Measurements from ENCODE around the gene SMPD2. TPM values are rescaled to one million over a fixed set of nuclear protein-coding genes. Genes with fewer than 3 reads are reported as not detected.

SMPD2 gene
- total and polyA plus RNA-seq, 2 donors (not counting 3 experiments of a cell fraction or from before 2014, with no cell fraction given), result 6.9 to 10.0 TPM

DNA sequence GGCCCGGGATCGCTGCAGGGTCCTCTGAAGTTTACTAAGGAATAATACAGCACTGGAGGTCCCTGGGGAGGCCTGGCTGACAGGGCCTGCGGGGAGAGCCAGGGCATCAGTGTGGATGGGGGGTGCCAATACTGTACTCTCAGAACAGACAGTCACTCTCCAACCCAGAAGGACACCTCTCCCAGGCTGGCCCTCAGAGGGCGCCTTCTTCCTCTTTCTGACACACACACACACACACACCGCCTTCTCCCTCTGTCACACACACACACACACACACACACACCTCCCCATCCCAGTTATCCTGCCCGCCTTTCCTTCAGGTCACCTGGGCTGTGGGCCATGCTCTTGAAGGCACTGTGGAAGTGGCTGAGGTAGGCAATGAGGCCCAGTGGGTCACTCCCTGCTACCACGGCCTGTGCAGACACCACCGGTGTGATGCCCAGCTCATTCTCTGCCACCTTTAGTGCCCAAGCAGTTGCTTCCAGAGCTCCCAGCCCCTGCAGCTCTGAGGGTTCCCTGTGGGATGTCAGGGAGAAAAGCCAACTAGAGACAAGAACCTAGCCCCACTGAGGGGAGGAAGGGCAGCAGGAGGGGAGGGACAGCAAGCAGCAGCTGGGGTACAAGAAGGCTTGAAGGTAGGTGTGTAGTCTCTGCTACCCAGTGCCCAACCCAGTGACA is 7.5 kb downstream of the SMPD2 start:
- no TSS peak for BruUV-seq (replicated peaks)
- H3K79me2 ChIP-seq (ENCODE audit: control insufficient read depth, insufficient read depth, low read length), result no peaks in the 10 kb centered on the region
- no peak overlapping the region for H3K4me3 ChIP-seq (replicated peaks in 1 of 3; ENCODE audit: insufficient read depth in 1 of 3, low read depth in 1 of 3, low read length in 3 of 3)
- no peaks in the 10 kb centered on the region for H4K20me1 ChIP-seq (replicated peaks; ENCODE audit: control insufficient read depth, extremely low read depth, insufficient read depth, low read length)
- no peak for DNase-seq (ENCODE audit: low read depth, low spot score)
- POLR2A ChIA-PET, result no interaction called here
- intact Hi-C loops (cut with micrococcal nuclease), result no loop called here
- no peak for FAIRE-seq
- TF ChIP-seq POLR2AphosphoS5 (IDR thresholded peaks at IDR 0.05; ENCODE audit: insufficient read depth, low read depth, low read length) (no peak), GATA2 (IDR thresholded peaks at IDR 0.05; ENCODE audit: insufficient read depth, insufficient read length, low read depth, low read length) (no peak), MYC (IDR thresholded peaks at IDR 0.05; ENCODE audit: low read depth, low read length) (no peak), FOS (IDR thresholded peaks at IDR 0.05; ENCODE audit: borderline replicate concordance, insufficient read depth, low read length) (no peak), JUN (IDR thresholded peaks at IDR 0.05; ENCODE audit: borderline replicate concordance, insufficient read depth, insufficient read length, low read depth) (no peak), POLR2A (IDR thresholded peaks at IDR 0.05; ENCODE audit: low read depth, low read length) (no peak), EZH2 (IDR thresholded peaks at IDR 0.05; ENCODE audit: borderline replicate concordance, low read depth, low read length, severe bottlenecking) (no peak)
- TF ChIP-seq, protein P1, sequence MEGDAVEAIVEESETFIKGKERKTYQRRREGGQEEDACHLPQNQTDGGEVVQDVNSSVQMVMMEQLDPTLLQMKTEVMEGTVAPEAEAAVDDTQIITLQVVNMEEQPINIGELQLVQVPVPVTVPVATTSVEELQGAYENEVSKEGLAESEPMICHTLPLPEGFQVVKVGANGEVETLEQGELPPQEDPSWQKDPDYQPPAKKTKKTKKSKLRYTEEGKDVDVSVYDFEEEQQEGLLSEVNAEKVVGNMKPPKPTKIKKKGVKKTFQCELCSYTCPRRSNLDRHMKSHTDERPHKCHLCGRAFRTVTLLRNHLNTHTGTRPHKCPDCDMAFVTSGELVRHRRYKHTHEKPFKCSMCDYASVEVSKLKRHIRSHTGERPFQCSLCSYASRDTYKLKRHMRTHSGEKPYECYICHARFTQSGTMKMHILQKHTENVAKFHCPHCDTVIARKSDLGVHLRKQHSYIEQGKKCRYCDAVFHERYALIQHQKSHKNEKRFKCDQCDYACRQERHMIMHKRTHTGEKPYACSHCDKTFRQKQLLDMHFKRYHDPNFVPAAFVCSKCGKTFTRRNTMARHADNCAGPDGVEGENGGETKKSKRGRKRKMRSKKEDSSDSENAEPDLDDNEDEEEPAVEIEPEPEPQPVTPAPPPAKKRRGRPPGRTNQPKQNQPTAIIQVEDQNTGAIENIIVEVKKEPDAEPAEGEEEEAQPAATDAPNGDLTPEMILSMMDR (IDR thresholded peaks at IDR 0.05; ENCODE audit: extremely low read depth in 1 of 2, insufficient read depth in 1 of 2, low read depth in 1 of 2, low read length in 2 of 2), result no peak
- TF ChIP-seq, protein P2, sequence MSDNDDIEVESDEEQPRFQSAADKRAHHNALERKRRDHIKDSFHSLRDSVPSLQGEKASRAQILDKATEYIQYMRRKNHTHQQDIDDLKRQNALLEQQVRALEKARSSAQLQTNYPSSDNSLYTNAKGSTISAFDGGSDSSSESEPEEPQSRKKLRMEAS (IDR thresholded peaks at IDR 0.05; ENCODE audit: insufficient read depth, insufficient read length), result no peak
- H2AFZ ChIP-seq (ENCODE audit: low read depth, low read length), result no peak overlapping the region
- no peak overlapping the region for H3K9ac ChIP-seq (replicated peaks; ENCODE audit: extremely low read depth, insufficient read depth, low read length)
- peaks cover 0 to 15% of the 10 kb centered on the region in 2 experiments for H3K36me3 ChIP-seq (ENCODE audit: control insufficient read depth in 2 of 2, extremely low read depth in 1 of 2, insufficient read depth in 2 of 2, low read length in 2 of 2)
- no peaks in the 10 kb centered on the region for H3K27me3 ChIP-seq (ENCODE audit: control insufficient read depth in 2 of 2, insufficient read depth in 2 of 2, low read length in 2 of 2)
- H3K27ac ChIP-seq (ENCODE audit: insufficient read depth, low read depth, low read length), result no peak overlapping the region
- CTCF ChIA-PET, result no interaction called here
- no peak overlapping the region for H3K4me2 ChIP-seq (ENCODE audit: insufficient read depth, low read length)
- dilution Hi-C loops (cut with MboI; ENCODE audit: extremely low pct_ligation_motif_present, low sequenced_read_pairs), result no loop called here
- no peaks in the 10 kb centered on the region for H3K4me1 ChIP-seq (ENCODE audit: control insufficient read depth, extremely low read depth, insufficient read depth, low read length)
- no peaks in the 10 kb centered on the region for H3K9me1 ChIP-seq (replicated peaks; ENCODE audit: control insufficient read depth, extremely low read depth, insufficient read depth, low read length)
- no peaks in the 10 kb centered on the region for H3K9me3 ChIP-seq (replicated peaks; ENCODE audit: control insufficient read depth, insufficient read depth, low read length)

Measured in endothelial cell of umbilical vein (primary cell).